Naive thymus-derived CD8-positive, alpha-beta T cell (primary cell): ENCODE measurements around the gene VSIR. TPM values are rescaled to one million over a fixed set of nuclear protein-coding genes. Genes with fewer than 3 reads are reported as not detected.
A peak's percentile ranks its signal among the peaks of the same experiment; 100 is the strongest.

ENCODE experiments used
- ATAC-seq, 2 donors: fragments of 150-1000 bp; cut with Tn5 transposase in 1 of 2; sonication (Bioruptor Pico), chemical (Tn5 transposase) in 1 of 2; 1 replicate in 1 of 2; 2 replicates in 1 of 2; pipeline ENCODE4 v1.10.0; 2021; ENCODE audit warnings: mild to moderate bottlenecking in 2 of 2, moderate library complexity in 2 of 2
- POLR2A ChIA-PET: fragments of 350-600 bp; sonication (Branson Sonifier 250); formaldehyde crosslinking; loops from one replicate; lab custom pipeline; 2021; ENCODE audit warnings: antibody characterized with exemption; lab: Charles Lee
- DNase-seq, 10 donors: peaks; one replicate each; pipeline versions ENCODE4 v3.0.0 to v3.0.0-alpha.2; 2020 to 2022
- H3K27ac Mint-ChIP-seq, 10 donors: one replicate each; pipeline ENCODE4 v1.8.0; 2020 to 2022; ENCODE audit warnings: mild to moderate bottlenecking in 10 of 10, mixed read lengths in 10 of 10, moderate library complexity in 4 of 10, inconsistent platforms in 1 of 10
- H3K27me3 Mint-ChIP-seq, 5 donors: one replicate each; pipeline ENCODE4 v1.8.0; 2021 to 2022; ENCODE audit warnings: mixed read lengths in 5 of 5
- H3K36me3 Mint-ChIP-seq, 3 donors: one replicate each; pipeline ENCODE4 v1.8.0; 2020 to 2022; ENCODE audit warnings: mixed read lengths in 3 of 3, mild to moderate bottlenecking in 2 of 3, inconsistent platforms in 1 of 3
- H3K4me1 Mint-ChIP-seq, 4 donors: one replicate each; pipeline ENCODE4 v1.8.0; 2021 to 2022; ENCODE audit warnings: mixed read lengths in 4 of 4
- H3K4me3 Mint-ChIP-seq, 10 donors: one replicate each; pipeline ENCODE4 v1.8.0; 2020 to 2022; ENCODE audit warnings: mild to moderate bottlenecking in 10 of 10, mixed read lengths in 10 of 10, moderate library complexity in 6 of 10, inconsistent platforms in 1 of 10
- H3K9me3 Mint-ChIP-seq, 9 donors: one replicate each; pipeline ENCODE4 v1.8.0; 2020 to 2022; ENCODE audit warnings: mixed read lengths in 9 of 9, mild to moderate bottlenecking in 3 of 9, inconsistent platforms in 1 of 9, moderate library complexity in 1 of 9
- polyA plus RNA-seq, 3 donors: library from polyadenylated mRNA; unstranded; fragments of 300-500 nt; fragmentation: Illumina TruSeq; gene quantifications; one replicate each; pipeline ENCODE4 v1.2.3, GENCODE V29; 2021
- total RNA-seq, 8 experiments: library from RNA in 2 of 8; stranded (reverse) in 2 of 8; gene quantifications; one replicate each; pipeline ENCODE4 v1.2.3 and lab custom pipeline; 2021 to 2026

The VSIR gene
- total and polyA plus RNA-seq, 5 experiments from 2014 or later: 102 to 343 (median 211) TPM

DNA sequence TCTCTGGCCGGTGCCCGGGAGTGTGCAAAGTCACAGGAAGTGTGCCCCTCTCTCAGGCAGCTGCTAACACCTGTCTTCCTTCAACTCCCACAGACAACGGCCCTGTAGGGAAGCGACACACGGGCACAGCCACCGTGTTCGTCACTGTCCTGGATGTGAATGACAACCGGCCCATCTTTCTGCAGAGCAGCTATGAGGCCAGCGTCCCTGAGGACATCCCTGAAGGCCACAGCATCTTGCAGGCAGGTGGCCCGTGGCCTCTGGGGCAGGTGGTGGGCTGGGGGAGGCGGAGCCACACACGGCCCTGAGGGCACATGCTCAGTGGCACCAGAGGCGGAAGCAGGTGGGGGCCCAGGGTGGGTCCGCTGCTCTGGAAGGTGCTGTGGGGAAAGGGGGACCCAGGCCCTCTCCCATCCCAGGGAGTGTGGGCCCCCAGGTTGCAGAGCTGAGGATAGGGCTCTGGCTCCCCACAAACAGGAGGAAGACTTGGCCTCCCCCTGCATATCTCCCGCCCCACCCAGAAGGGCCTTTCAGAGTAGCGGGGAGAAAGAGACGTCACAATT, 60.7 kb downstream of the VSIR start:
- ATAC-seq (peak; percentile 56 to 67), DNase-seq (peak in 3 of 10 donors; percentile 43 to 71 (median 58))
- Mint-ChIP-seq H3K27ac (peak overlapping the region; percentile 97 to 100 (median 99)), H3K36me3 (no peaks in the 10 kb centered on the region), H3K4me1 (peaks cover 35 to 94% (median 75%) of the 10 kb centered on the region in 4 donors), H3K27me3 (no peaks in the 10 kb centered on the region), H3K4me3 (peak overlapping the region; percentile 73 to 92 (median 85)), H3K9me3 (no peaks in the 10 kb centered on the region)
- POLR2A ChIA-PET: interaction anchor here (0.8 to 17.8 kb wide), 15 partner anchors 9 to 394 kb away, joined by 3 to 317 read pairs (median 8); partner anchors contain the start of gene VSIR

- DNase-seq (no peak), ATAC-seq (no peak)
- Mint-ChIP-seq H3K9me3 (no peaks in the 10 kb centered on the region), H3K27ac (peak overlapping the region; percentile 97 to 100 (median 99)), H3K4me1 (peaks cover 35 to 93% (median 77%) of the 10 kb centered on the region in 4 donors), H3K36me3 (no peaks in the 10 kb centered on the region), H3K27me3 (no peaks in the 10 kb centered on the region), H3K4me3 (peak overlapping the region in 9 of 10 donors; percentile 20 to 92 (median 79))
- POLR2A ChIA-PET: interaction anchor here (0.8 to 17.8 kb wide), 14 partner anchors 8 to 394 kb away, joined by 3 to 317 read pairs (median 12); partner anchors contain the start of gene VSIR
These were observed 61.1 kb downstream of the VSIR start for GRCh38 chr10:71712170-71712569.

- peaks cover 35 to 85% (median 74%) of the 10 kb centered on the region in 4 donors for H3K4me1 Mint-ChIP-seq
- no peaks in the 10 kb centered on the region for H3K36me3 Mint-ChIP-seq
- H3K4me3 Mint-ChIP-seq: peak overlapping the region in 1 of 10 donors; percentile 26
- H3K27ac Mint-ChIP-seq: peak overlapping the region; percentile 97 to 100 (median 99)
- H3K27me3 Mint-ChIP-seq: no peaks in the 10 kb centered on the region
- no peak for DNase-seq
- no peak for ATAC-seq
- POLR2A ChIA-PET: interaction anchor here (3.4 to 17.8 kb wide), 6 partner anchors 16 to 61 kb away, joined by 28 to 317 read pairs (median 54); partner anchors contain the start of gene VSIR
- no peaks in the 10 kb centered on the region for H3K9me3 Mint-ChIP-seq
These were observed 62.2 kb downstream of the VSIR start for GRCh38 chr10:71711052-71711623.

DNA sequence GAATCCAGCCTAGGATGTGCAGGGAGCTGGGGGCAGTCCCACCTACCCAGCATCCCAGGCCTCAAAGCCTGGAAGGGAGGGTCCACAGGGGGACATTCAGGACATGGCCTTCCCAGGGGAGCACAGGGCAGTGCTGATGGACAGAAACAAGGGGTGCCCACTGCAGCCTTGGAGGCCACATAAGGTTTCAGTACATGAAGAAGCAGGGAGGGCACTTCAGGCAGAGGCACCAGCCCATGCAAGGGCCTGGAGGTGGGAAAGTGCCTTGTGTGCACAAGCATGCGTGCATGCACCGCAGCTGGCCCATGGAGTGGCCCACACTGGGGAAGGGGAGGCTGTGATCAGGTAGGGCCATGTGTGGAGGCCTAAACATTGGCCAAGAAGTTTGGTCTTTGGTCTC, 62.8 kb downstream of the VSIR start:
- ATAC-seq (no peak), DNase-seq (no peak)
- no peaks in the 10 kb centered on the region for H3K36me3 Mint-ChIP-seq
- no peaks in the 10 kb centered on the region for H3K9me3 Mint-ChIP-seq
- POLR2A ChIA-PET: interaction anchor here (7.4 to 17.8 kb wide), 3 partner anchors 17 to 61 kb away, joined by 71 to 317 read pairs (median 107); partner anchors contain the start of gene VSIR
- H3K27me3 Mint-ChIP-seq: no peaks in the 10 kb centered on the region
- peak overlapping the region in 8 of 10 donors; percentile 47 to 98 (median 76) for H3K27ac Mint-ChIP-seq
- peaks cover 34 to 81% (median 68%) of the 10 kb centered on the region in 4 donors for H3K4me1 Mint-ChIP-seq
- no peak overlapping the region for H3K4me3 Mint-ChIP-seq

DNA sequence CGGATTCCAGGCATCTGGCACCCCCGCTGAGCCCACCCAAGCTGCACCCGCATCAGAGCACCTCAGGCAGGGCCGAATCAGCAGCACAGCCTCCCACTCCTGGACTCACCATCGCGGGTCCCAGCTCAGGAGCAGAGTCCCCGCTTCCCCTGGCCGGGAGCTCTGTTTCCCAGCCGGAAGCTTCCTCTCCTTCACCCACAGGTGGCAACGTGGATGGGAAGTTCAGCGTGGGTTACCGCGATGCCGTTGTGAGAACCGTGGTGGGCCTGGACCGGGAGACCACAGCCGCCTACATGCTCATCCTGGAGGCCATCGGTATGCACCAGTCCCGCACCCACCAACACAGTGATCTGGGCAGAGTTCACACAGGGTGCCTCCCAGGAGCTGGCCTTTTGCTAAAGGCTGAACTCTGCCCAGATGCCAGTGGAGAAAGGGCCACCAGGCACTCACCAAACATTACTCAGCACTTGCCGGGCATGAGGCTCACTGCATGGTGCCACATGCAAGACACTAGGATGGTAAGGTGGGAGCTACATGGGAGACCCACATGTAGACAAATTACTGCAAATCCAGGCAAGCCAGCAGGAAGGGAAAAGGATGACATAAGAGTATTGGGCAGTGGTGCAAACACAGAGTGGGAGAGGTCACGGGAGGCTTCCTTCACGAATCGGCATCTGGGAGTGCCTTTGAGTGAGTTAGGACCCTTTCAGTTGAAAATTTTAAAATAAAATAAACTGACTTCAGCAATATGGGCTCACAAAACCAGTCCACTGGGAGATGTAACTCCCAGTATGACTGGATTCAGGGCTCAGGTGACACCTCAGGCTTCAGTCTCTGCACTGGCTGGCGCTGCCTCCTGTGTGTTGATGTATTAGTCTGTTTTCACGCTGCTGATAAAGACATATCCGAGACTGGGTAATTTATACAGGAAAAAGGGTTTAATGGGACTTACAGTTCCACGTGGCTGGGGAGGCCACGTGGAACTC, 64.1 kb downstream of the VSIR start:
- Mint-ChIP-seq H3K27ac (peak overlapping the region; percentile 67 to 98 (median 78)), H3K4me3 (no peak overlapping the region), H3K9me3 (no peaks in the 10 kb centered on the region), H3K27me3 (no peaks in the 10 kb centered on the region), H3K4me1 (peaks cover 29 to 68% (median 55%) of the 10 kb centered on the region in 4 donors), H3K36me3 (no peaks in the 10 kb centered on the region)
- DNase-seq (no peak), ATAC-seq (no peak)
- POLR2A ChIA-PET: interaction anchor here (0.6 to 17.8 kb wide), 13 partner anchors 8 to 484 kb away, joined by 3 to 317 read pairs (median 8); partner anchors contain the start of genes PSAP and VSIR

DNA sequence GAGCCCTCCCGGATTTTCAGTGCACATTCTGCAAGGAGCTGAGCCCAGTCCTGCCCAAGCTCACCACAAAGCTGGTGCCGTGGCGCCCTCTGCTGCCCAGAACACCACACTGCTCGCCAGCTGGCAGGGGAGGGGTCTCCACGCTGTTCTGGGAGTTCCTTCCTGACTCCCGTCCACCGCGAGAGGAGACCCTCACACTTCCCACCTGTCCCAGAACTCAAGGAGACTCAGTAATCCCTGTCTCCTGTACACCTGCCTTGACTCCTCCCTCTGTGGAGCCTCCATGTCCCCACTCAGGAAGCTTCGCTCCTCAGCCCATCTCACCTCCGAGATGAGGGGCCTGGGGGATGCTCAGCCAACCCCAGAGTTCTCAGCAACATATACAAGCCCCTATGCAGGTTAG, 65.0 kb downstream of the VSIR start:
- Mint-ChIP-seq H3K4me1 (peaks cover 26 to 62% (median 47%) of the 10 kb centered on the region in 4 donors), H3K36me3 (no peaks in the 10 kb centered on the region), H3K4me3 (no peak overlapping the region), H3K27ac (peak overlapping the region in 5 of 10 donors; percentile 33 to 78 (median 67)), H3K9me3 (no peaks in the 10 kb centered on the region), H3K27me3 (no peaks in the 10 kb centered on the region)
- POLR2A ChIA-PET: interaction anchor here (0.6 to 17.8 kb wide), 15 partner anchors 9 to 327 kb away, joined by 3 to 317 read pairs (median 6); partner anchors contain the start of genes PSAP and VSIR
- peak; percentile 42 to 65 for ATAC-seq
- DNase-seq: peak; percentile 32 to 81 (median 59)

- ATAC-seq (no peak), DNase-seq (no peak)
- no peaks in the 10 kb centered on the region for H3K9me3 Mint-ChIP-seq
- POLR2A ChIA-PET: interaction anchor here (1.6 to 17.8 kb wide), 6 partner anchors 9 to 63 kb away, joined by 5 to 317 read pairs (median 22); partner anchors contain the start of gene VSIR
- no peaks in the 10 kb centered on the region for H3K36me3 Mint-ChIP-seq
- peak overlapping the region in 1 of 10 donors; percentile 46 for H3K4me3 Mint-ChIP-seq
- no peaks in the 10 kb centered on the region for H3K27me3 Mint-ChIP-seq
- peak overlapping the region in 5 of 10 donors; percentile 6 to 82 (median 76) for H3K27ac Mint-ChIP-seq
- peaks cover 20 to 53% (median 37%) of the 10 kb centered on the region in 4 donors for H3K4me1 Mint-ChIP-seq
These were observed 66.0 kb downstream of the VSIR start for GRCh38 chr10:71707240-71707789.

GRCh38 chr10:71706216-71707121, 66.9 kb downstream of the VSIR start:
- Mint-ChIP-seq H3K27me3 (no peaks in the 10 kb centered on the region), H3K4me1 (peaks cover 19 to 45% (median 28%) of the 10 kb centered on the region in 4 donors)

DNA sequence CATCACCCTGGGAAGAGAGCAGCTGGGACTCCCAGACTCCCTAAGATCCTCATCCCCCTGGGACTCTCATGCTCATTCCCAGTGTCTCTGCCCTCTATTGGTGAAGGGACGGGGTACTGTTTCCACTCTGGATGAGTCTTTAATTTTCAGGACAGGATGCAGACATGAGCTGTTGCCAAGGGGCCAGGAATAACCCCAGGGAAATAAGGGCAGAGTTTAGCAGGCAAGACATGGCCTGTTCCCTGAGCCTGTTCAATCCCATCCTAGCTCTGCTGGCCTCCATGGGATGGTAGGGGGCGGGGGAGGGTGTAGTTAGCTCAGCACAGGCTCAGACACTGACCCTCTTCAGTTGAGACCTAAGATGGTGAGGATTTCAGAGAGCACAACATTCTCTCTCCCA, 67.7 kb downstream of the VSIR start:
- ATAC-seq: no peak
- Mint-ChIP-seq H3K9me3 (no peaks in the 10 kb centered on the region), H3K27ac (no peak overlapping the region), H3K36me3 (no peaks in the 10 kb centered on the region), H3K4me1 (peaks cover 17 to 36% (median 24%) of the 10 kb centered on the region in 4 donors), H3K27me3 (no peaks in the 10 kb centered on the region), H3K4me3 (no peak overlapping the region)
- POLR2A ChIA-PET: interaction anchor here (0.6 to 17.8 kb wide), 8 partner anchors 9 to 65 kb away, joined by 3 to 317 read pairs (median 4); partner anchors contain the start of gene VSIR
- no peak for DNase-seq

More at GRCh38 chr10:71706216-71707121, 66.9 kb downstream of the VSIR start:
- ATAC-seq (no peak), DNase-seq (no peak)
- peak overlapping the region in 1 of 10 donors; percentile 32 for H3K27ac Mint-ChIP-seq
- no peaks in the 10 kb centered on the region for H3K9me3 Mint-ChIP-seq
- POLR2A ChIA-PET: interaction anchor here (0.6 to 17.8 kb wide), 11 partner anchors 8 to 1904 kb away, joined by 3 to 317 read pairs (median 5); partner anchors contain the start of gene VSIR
- H3K36me3 Mint-ChIP-seq: no peaks in the 10 kb centered on the region
- no peak overlapping the region for H3K4me3 Mint-ChIP-seq

- POLR2A ChIA-PET: interaction anchor here (0.6 to 17.8 kb wide), 6 partner anchors 8 to 66 kb away, joined by 3 to 317 read pairs (median 4); partner anchors contain the start of gene VSIR
These were observed 68.5 kb downstream of the VSIR start for GRCh38 chr10:71704816-71705215.

More at GRCh38 chr10:71704816-71705215, 68.5 kb downstream of the VSIR start:
- Mint-ChIP-seq H3K27me3 (no peaks in the 10 kb centered on the region), H3K4me3 (no peak overlapping the region), H3K9me3 (no peaks in the 10 kb centered on the region), H3K27ac (no peak overlapping the region), H3K36me3 (no peaks in the 10 kb centered on the region), H3K4me1 (peaks cover 15 to 30% (median 19%) of the 10 kb centered on the region in 4 donors)
- ATAC-seq: no peak
- DNase-seq: no peak
